Neural cell (in vitro differentiated cells): ENCODE measurements around the gene ENOSF1. TPM values are rescaled to one million over a fixed set of nuclear protein-coding genes. Genes with fewer than 3 reads are reported as not detected.

Experiments
- H2AFZ ChIP-seq: fragments of 200-600, 300-800 bp; sonication (generic), shearing (Covaris generic); 2 replicates; pipeline ENCODE4 v1.6.0; 2014; ENCODE audit warnings: low read depth, mild to moderate bottlenecking, antibody characterized with exemption, low read length, moderate library complexity
- H3F3A ChIP-seq: fragments of 200-600 bp; shearing (Covaris generic); 2 replicates; pipeline ENCODE4 v1.6.1; 2016; ENCODE audit warnings: mild to moderate bottlenecking, moderate library complexity, mixed read lengths, antibody characterized with exemption, low read length; ENCODE audit not compliant: insufficient read depth, poor library complexity, severe bottlenecking
- H3K27ac ChIP-seq: fragments of 200-600, 300-800 bp; sonication (generic), shearing (Covaris generic); 2 replicates; pipeline ENCODE4 v1.5.1; 2014; ENCODE audit warnings: mild to moderate bottlenecking, low read length, moderate library complexity
- H3K27me3 ChIP-seq: fragments of 300-800, 200-600 bp; sonication (generic), shearing (Covaris generic); 2 replicates; pipeline ENCODE4 v1.6.0; 2014; ENCODE audit warnings: mild to moderate bottlenecking, low read depth, low read length, moderate library complexity; ENCODE audit not compliant: insufficient read depth
- H3K36me3 ChIP-seq: fragments of 300-800, 200-600 bp; sonication (generic), shearing (Covaris generic); 2 replicates; pipeline ENCODE4 v1.5.1; 2014; ENCODE audit warnings: mild to moderate bottlenecking, antibody characterized with exemption, low read length, moderate library complexity; ENCODE audit not compliant: insufficient read depth
- H3K4me2 ChIP-seq: fragments of 300-800, 200-600 bp; sonication (generic), shearing (Covaris generic); 2 replicates; pipeline ENCODE4 v1.6.0; 2014; ENCODE audit warnings: mild to moderate bottlenecking, low read length
- H3K4me3 ChIP-seq: fragments of 300-800, 200-600 bp; sonication (generic), shearing (Covaris generic); 2 replicates; pipeline ENCODE4 v1.5.1; 2014; ENCODE audit warnings: mild to moderate bottlenecking, low read length, moderate library complexity
- H3K79me2 ChIP-seq: fragments of 200-600 bp; shearing (Covaris generic); replicated peaks from 2 replicates; pipeline ENCODE4 v1.6.0; 2014; ENCODE audit warnings: mild to moderate bottlenecking, low read length, moderate library complexity; ENCODE audit not compliant: insufficient read depth
- H3K9ac ChIP-seq: fragments of 300-800, 200-600 bp; sonication (generic), shearing (Covaris generic); 2 replicates; pipeline ENCODE4 v1.6.1; 2016; ENCODE audit warnings: mild to moderate bottlenecking, low read length, mixed read lengths
- H3K9me2 ChIP-seq: fragments of 200-600 bp; shearing (Covaris generic); 2 replicates; pipeline ENCODE4 v1.6.1; 2016; ENCODE audit warnings: mild to moderate bottlenecking, low read length, mixed read lengths; ENCODE audit not compliant: insufficient read depth
- H3K9me3 ChIP-seq: fragments of 200-600, 300-800 bp; sonication (generic), shearing (Covaris generic); 2 replicates; pipeline ENCODE4 v1.6.1; 2016; ENCODE audit warnings: mild to moderate bottlenecking, mixed run types, low read length, moderate library complexity, mixed read lengths
- H4K20me1 ChIP-seq: fragments of 200-600 bp; shearing (Covaris generic); 2 replicates; pipeline ENCODE4 v1.6.1; 2016; ENCODE audit warnings: mild to moderate bottlenecking, mixed run types; ENCODE audit not compliant: insufficient read depth
- EP300 ChIP-seq: fragments of 450-650 bp; conservative IDR thresholded peaks from 2 replicates; pipeline ENCODE4 v1.6.1; 2014; ENCODE audit warnings: antibody characterized with exemption, mild to moderate bottlenecking, moderate library complexity; ENCODE audit not compliant: poor library complexity, severe bottlenecking
- EZH2 ChIP-seq: fragments of 200-600, 300-800 bp; shearing (Covaris generic), sonication (generic); IDR thresholded peaks from 2 replicates; pipeline ENCODE4 v1.6.1; 2014; ENCODE audit warnings: antibody characterized with exemption, low read length, borderline replicate concordance, mild to moderate bottlenecking; ENCODE audit not compliant: insufficient read depth, poor library complexity, severe bottlenecking
- MXI1 ChIP-seq: fragments of 450-650 bp; conservative IDR thresholded peaks from 2 replicates; pipeline ENCODE4 v1.6.1; 2014; ENCODE audit warnings: antibody characterized with exemption, mild to moderate bottlenecking; ENCODE audit not compliant: poor library complexity, severe bottlenecking
- POLR2AphosphoS5 ChIP-seq: IDR thresholded peaks from 2 replicates; pipeline ENCODE4 v1.6.1; 2012
- RAD21 ChIP-seq: fragments of 450-650 bp; conservative IDR thresholded peaks from 2 replicates; pipeline ENCODE4 v1.6.1; 2014; ENCODE audit warnings: antibody characterized with exemption, mild to moderate bottlenecking, moderate library complexity
- SMC3 ChIP-seq: fragments of 450-650 bp; conservative IDR thresholded peaks from 2 replicates; pipeline ENCODE4 v1.6.1; 2014; ENCODE audit warnings: antibody characterized with exemption, mild to moderate bottlenecking, moderate library complexity; ENCODE audit not compliant: poor library complexity
- TAF1 ChIP-seq: IDR thresholded peaks from 2 replicates; pipeline ENCODE4 v1.6.1; 2012; ENCODE audit warnings: low read depth
- polyA plus RNA-seq: library from polyadenylated mRNA; depleted of rRNA; stranded (reverse); fragments of >200 nt; gene quantifications from 2 replicates; pipeline ENCODE4 v1.2.3, GENCODE V29; 2014
- TF ChIP-seq, protein P1 (sequence below): IDR thresholded peaks from 2 replicates; pipeline ENCODE4 v1.6.1; 2012; ENCODE audit warnings: borderline replicate concordance
- TF ChIP-seq, protein P2 (sequence below): fragments of 450-650 bp; IDR thresholded peaks from 2 replicates; pipeline ENCODE4 v1.5.1; 2014; ENCODE audit warnings: antibody characterized with exemption, mild to moderate bottlenecking, moderate library complexity; ENCODE audit not compliant: poor library complexity, severe bottlenecking

Gene ENOSF1
- polyA plus RNA-seq, 1 donor from 2014 or later = 9.0 TPM

DNA sequence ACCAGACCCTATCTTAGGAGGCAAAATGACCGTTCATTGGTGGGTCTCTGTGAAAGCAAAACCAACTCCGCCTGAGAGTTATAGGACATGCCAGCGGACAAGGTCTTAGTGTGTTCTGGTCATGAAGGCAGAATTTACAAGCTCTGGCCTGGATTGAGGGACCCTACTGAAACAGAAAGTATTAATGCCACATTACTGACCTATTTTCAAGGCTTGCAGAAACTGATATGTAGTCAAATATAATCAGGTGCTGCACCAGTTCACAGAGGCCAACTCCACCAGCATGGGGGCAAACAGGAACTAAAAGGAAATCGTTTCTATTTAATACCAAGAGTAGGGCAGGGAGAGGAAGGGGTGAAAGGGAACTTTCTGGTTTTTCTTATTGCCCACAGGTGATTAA, 35.3 kb downstream of the ENOSF1 start:
- H4K20me1 ChIP-seq = no peaks in the 10 kb centered on the region
- no peaks in the 10 kb centered on the region for H3K9me3 ChIP-seq
- TF ChIP-seq, protein P1, sequence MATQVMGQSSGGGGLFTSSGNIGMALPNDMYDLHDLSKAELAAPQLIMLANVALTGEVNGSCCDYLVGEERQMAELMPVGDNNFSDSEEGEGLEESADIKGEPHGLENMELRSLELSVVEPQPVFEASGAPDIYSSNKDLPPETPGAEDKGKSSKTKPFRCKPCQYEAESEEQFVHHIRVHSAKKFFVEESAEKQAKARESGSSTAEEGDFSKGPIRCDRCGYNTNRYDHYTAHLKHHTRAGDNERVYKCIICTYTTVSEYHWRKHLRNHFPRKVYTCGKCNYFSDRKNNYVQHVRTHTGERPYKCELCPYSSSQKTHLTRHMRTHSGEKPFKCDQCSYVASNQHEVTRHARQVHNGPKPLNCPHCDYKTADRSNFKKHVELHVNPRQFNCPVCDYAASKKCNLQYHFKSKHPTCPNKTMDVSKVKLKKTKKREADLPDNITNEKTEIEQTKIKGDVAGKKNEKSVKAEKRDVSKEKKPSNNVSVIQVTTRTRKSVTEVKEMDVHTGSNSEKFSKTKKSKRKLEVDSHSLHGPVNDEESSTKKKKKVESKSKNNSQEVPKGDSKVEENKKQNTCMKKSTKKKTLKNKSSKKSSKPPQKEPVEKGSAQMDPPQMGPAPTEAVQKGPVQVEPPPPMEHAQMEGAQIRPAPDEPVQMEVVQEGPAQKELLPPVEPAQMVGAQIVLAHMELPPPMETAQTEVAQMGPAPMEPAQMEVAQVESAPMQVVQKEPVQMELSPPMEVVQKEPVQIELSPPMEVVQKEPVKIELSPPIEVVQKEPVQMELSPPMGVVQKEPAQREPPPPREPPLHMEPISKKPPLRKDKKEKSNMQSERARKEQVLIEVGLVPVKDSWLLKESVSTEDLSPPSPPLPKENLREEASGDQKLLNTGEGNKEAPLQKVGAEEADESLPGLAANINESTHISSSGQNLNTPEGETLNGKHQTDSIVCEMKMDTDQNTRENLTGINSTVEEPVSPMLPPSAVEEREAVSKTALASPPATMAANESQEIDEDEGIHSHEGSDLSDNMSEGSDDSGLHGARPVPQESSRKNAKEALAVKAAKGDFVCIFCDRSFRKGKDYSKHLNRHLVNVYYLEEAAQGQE = no peak
- TF ChIP-seq, protein P2, sequence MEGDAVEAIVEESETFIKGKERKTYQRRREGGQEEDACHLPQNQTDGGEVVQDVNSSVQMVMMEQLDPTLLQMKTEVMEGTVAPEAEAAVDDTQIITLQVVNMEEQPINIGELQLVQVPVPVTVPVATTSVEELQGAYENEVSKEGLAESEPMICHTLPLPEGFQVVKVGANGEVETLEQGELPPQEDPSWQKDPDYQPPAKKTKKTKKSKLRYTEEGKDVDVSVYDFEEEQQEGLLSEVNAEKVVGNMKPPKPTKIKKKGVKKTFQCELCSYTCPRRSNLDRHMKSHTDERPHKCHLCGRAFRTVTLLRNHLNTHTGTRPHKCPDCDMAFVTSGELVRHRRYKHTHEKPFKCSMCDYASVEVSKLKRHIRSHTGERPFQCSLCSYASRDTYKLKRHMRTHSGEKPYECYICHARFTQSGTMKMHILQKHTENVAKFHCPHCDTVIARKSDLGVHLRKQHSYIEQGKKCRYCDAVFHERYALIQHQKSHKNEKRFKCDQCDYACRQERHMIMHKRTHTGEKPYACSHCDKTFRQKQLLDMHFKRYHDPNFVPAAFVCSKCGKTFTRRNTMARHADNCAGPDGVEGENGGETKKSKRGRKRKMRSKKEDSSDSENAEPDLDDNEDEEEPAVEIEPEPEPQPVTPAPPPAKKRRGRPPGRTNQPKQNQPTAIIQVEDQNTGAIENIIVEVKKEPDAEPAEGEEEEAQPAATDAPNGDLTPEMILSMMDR = no peak
- TF ChIP-seq POLR2AphosphoS5 (no peak), MXI1 (no peak), TAF1 (no peak), EZH2 (no peak), SMC3 (no peak), RAD21 (no peak), EP300 (no peak)
- H3K79me2 ChIP-seq = no peaks in the 10 kb centered on the region
- H3K27ac ChIP-seq = no peak overlapping the region
- H3F3A ChIP-seq = no peaks in the 10 kb centered on the region
- H3K4me2 ChIP-seq = no peak overlapping the region
- H2AFZ ChIP-seq = no peak overlapping the region
- H3K27me3 ChIP-seq = no peaks in the 10 kb centered on the region
- no peak overlapping the region for H3K4me3 ChIP-seq
- H3K9me2 ChIP-seq = no peaks in the 10 kb centered on the region
- no peak overlapping the region for H3K9ac ChIP-seq
- H3K36me3 ChIP-seq = no peaks in the 10 kb centered on the region

DNA sequence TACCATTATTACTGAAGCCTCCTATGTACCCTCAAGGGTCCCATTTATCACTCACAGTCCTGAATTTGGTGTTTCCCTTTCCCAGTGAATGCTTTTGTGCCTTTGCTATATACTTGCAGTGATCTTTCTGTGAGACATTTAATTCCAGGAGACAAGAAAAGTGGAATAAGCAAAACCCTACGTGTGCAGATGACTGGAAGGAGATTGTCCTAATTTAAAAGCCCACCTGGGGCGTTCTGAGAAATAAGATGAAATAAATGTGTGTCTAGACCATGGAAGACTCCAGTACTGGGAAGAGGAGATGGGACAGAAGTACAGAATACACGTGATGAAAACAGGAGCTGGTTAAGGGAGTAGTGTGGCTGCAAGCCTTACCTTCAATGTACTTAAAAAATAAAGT, 35.7 kb downstream of the ENOSF1 start:
- no peak overlapping the region for H3K4me3 ChIP-seq
- no peaks in the 10 kb centered on the region for H3K27me3 ChIP-seq
- H3K4me2 ChIP-seq = no peak overlapping the region
- H3K27ac ChIP-seq = no peak overlapping the region
- H2AFZ ChIP-seq = no peak overlapping the region
- H3K9me2 ChIP-seq = no peaks in the 10 kb centered on the region
- H3F3A ChIP-seq = no peaks in the 10 kb centered on the region
- H3K36me3 ChIP-seq = no peaks in the 10 kb centered on the region
- no peaks in the 10 kb centered on the region for H3K9me3 ChIP-seq
- TF ChIP-seq, protein P2 = no peak
- TF ChIP-seq RAD21 = no peak
- no peak for TF ChIP-seq EP300
- no peak for TF ChIP-seq POLR2AphosphoS5
- TF ChIP-seq MXI1 = no peak
- TF ChIP-seq TAF1 = no peak
- TF ChIP-seq SMC3 = no peak
- no peak for TF ChIP-seq EZH2
- TF ChIP-seq, protein P1 = no peak
- H3K79me2 ChIP-seq = no peaks in the 10 kb centered on the region
- no peak overlapping the region for H3K9ac ChIP-seq
- H4K20me1 ChIP-seq = no peaks in the 10 kb centered on the region
